K562 treated with DMSO at 1 percent for 48 hours (cell line): Measurements from ENCODE around the gene TRIM74. TPM values are rescaled to one million over a fixed set of nuclear protein-coding genes. Genes with fewer than 3 reads are reported as not detected.

Experiments used
- total RNA-seq: library from RNA; unstranded; fragments of 300-600 nt; gene quantifications from 2 replicates; pipeline ENCODE4 v1.2.3, GENCODE V29; 2022; ENCODE audit warnings: low replicate concordance; ENCODE audit errors: extremely low read depth

The TRIM74 gene
- total RNA-seq = not detected in 2 replicates

GRCh38 chr7:72968980-72969516 lies at the start of gene TRIM74:
Gene TRIM74 (minus strand): TSS chr7:72969466. CDS start chr7:72966157, 3,309 bp downstream.

GRCh38 chr7:72924733-72925545 lies 44.3 kb downstream of the TRIM74 start, which contains the start of gene POM121:
Gene POM121 (plus strand): TSS chr7:72925095. CDS start chr7:72925122, 27 bp downstream.

Other genes with a start within 250 kb of the TRIM74 start
- not detected in 2 replicates for gene TYW1B, start 141.3 kb downstream of the TRIM74 start, total RNA-seq
- gene POM121, start 44.4 kb downstream of the TRIM74 start, total RNA-seq = not detected in 2 replicates
- gene SPDYE8, start 60.3 kb upstream of the TRIM74 start, total RNA-seq = not detected in 2 replicates
- gene SPDYE11, start 88.4 kb upstream of the TRIM74 start, total RNA-seq = not detected in 2 replicates
- gene SPDYE9, start 116.6 kb upstream of the TRIM74 start, total RNA-seq = not detected in 2 replicates